Measurements from ENCODE around the gene GPR108. TPM values are rescaled to one million over a fixed set of nuclear protein-coding genes. Genes with fewer than 3 reads are reported as not detected.

Gene GPR108
- total RNA-seq, 1 donor from 2014 or later, result 41.6 TPM

- H3K4me2 ChIP-seq (ENCODE audit: low read length), result no peak overlapping the region
- FAIRE-seq (no peak), DNase-seq (ENCODE audit: low read depth) (no peak)
- H3K27me3 ChIP-seq (ENCODE audit: insufficient read depth, low read length), result peaks cover 6% of the 10 kb centered on the region
- H3K79me2 ChIP-seq (ENCODE audit: insufficient read depth, low read length), result no peaks in the 10 kb centered on the region
- no peak overlapping the region for H3K9ac ChIP-seq (ENCODE audit: low read length)
- peaks cover 14% of the 10 kb centered on the region for H3K9me3 Mint-ChIP-seq (ENCODE audit: unreplicated experiment)
- H3K9me3 ChIP-seq (ENCODE audit: insufficient read depth, low read depth, low read length), result no peaks in the 10 kb centered on the region
- no peaks in the 10 kb centered on the region for H3K36me3 ChIP-seq (ENCODE audit: insufficient read depth, low read length)
- no peaks in the 10 kb centered on the region for H3K4me1 ChIP-seq (ENCODE audit: insufficient read depth, low read length)
- peaks cover 2% of the 10 kb centered on the region for H3K36me3 Mint-ChIP-seq (ENCODE audit: low read depth, unreplicated experiment)
- H3K4me1 Mint-ChIP-seq (ENCODE audit: low read depth, unreplicated experiment), result no peaks in the 10 kb centered on the region
- H2AFZ ChIP-seq (ENCODE audit: low read depth, low read length), result no peak overlapping the region
- TF ChIP-seq EZH2 (IDR thresholded peaks at IDR 0.05; ENCODE audit: insufficient read depth, low read length) (no peak), CTCF (IDR thresholded peaks at IDR 0.05; ENCODE audit: insufficient read depth, low read depth, low read length) (no peak)
- no peaks in the 10 kb centered on the region for H4K20me1 ChIP-seq (ENCODE audit: insufficient read depth, low read length)
- H3K4me3 Mint-ChIP-seq (ENCODE audit: unreplicated experiment), result no peak overlapping the region
- peaks cover 19% of the 10 kb centered on the region for H3K27me3 Mint-ChIP-seq (ENCODE audit: low read depth, unreplicated experiment)
- no peak overlapping the region for H3K4me3 ChIP-seq (ENCODE audit: insufficient read depth, low read depth, low read length)
- no peak overlapping the region for H3K27ac ChIP-seq (ENCODE audit: low read depth, low read length)
- no peak overlapping the region for H3K27ac Mint-ChIP-seq (ENCODE audit: unreplicated experiment)
Measured at GRCh38 chr19:6708346-6708745, 29.0 kb downstream of the GPR108 start.

GRCh38 chr19:6707658-6708018 lies 29.7 kb downstream of the GPR108 start:
- no peaks in the 10 kb centered on the region for H3K4me1 ChIP-seq (ENCODE audit: insufficient read depth, low read length)
- no peak overlapping the region for H3K4me3 Mint-ChIP-seq (ENCODE audit: unreplicated experiment)
- peaks cover 2% of the 10 kb centered on the region for H3K36me3 Mint-ChIP-seq (ENCODE audit: low read depth, unreplicated experiment)
- H3K27ac Mint-ChIP-seq (ENCODE audit: unreplicated experiment), result no peak overlapping the region
- H3K4me1 Mint-ChIP-seq (ENCODE audit: low read depth, unreplicated experiment), result no peaks in the 10 kb centered on the region
- H3K27me3 Mint-ChIP-seq (ENCODE audit: low read depth, unreplicated experiment), result peaks cover 19% of the 10 kb centered on the region
- H3K9me3 ChIP-seq (ENCODE audit: insufficient read depth, low read depth, low read length), result no peaks in the 10 kb centered on the region
- H3K4me2 ChIP-seq (ENCODE audit: low read length), result no peak overlapping the region
- DNase-seq (ENCODE audit: low read depth) (no peak), FAIRE-seq (no peak)
- H3K4me3 ChIP-seq (ENCODE audit: insufficient read depth, low read depth, low read length), result no peak overlapping the region
- TF ChIP-seq CTCF (IDR thresholded peaks at IDR 0.05; ENCODE audit: insufficient read depth, low read depth, low read length) (no peak), EZH2 (IDR thresholded peaks at IDR 0.05; ENCODE audit: insufficient read depth, low read length) (no peak)
- peaks cover 6% of the 10 kb centered on the region for H3K27me3 ChIP-seq (ENCODE audit: insufficient read depth, low read length)
- no peak overlapping the region for H3K27ac ChIP-seq (ENCODE audit: low read depth, low read length)
- H2AFZ ChIP-seq (ENCODE audit: low read depth, low read length), result no peak overlapping the region
- H3K9me3 Mint-ChIP-seq (ENCODE audit: unreplicated experiment), result peaks cover 9% of the 10 kb centered on the region
- no peaks in the 10 kb centered on the region for H4K20me1 ChIP-seq (ENCODE audit: insufficient read depth, low read length)
- H3K79me2 ChIP-seq (ENCODE audit: insufficient read depth, low read length), result no peaks in the 10 kb centered on the region
- no peak overlapping the region for H3K9ac ChIP-seq (ENCODE audit: low read length)
- H3K36me3 ChIP-seq (ENCODE audit: insufficient read depth, low read length), result no peaks in the 10 kb centered on the region

- DNase-seq (ENCODE audit: low read depth), result no peak
- Histone ChIP-seq H3K4me2 (ENCODE audit: low read length) (no peak overlapping the region), H3K36me3 (ENCODE audit: insufficient read depth, low read length) (no peaks in the 10 kb centered on the region), H3K27me3 (ENCODE audit: insufficient read depth, low read length) (peaks cover 6% of the 10 kb centered on the region), H3K9me3 (ENCODE audit: insufficient read depth, low read depth, low read length) (no peaks in the 10 kb centered on the region), H3K9ac (ENCODE audit: low read length) (no peak overlapping the region), H3K79me2 (ENCODE audit: insufficient read depth, low read length) (no peaks in the 10 kb centered on the region), H3K4me1 (ENCODE audit: insufficient read depth, low read length) (no peaks in the 10 kb centered on the region), H4K20me1 (ENCODE audit: insufficient read depth, low read length) (no peaks in the 10 kb centered on the region), H3K4me3 (ENCODE audit: insufficient read depth, low read depth, low read length) (no peak overlapping the region), H2AFZ (ENCODE audit: low read depth, low read length) (no peak overlapping the region), H3K27ac (ENCODE audit: low read depth, low read length) (no peak overlapping the region)
- FAIRE-seq, result no peak
- Mint-ChIP-seq H3K36me3 (ENCODE audit: low read depth, unreplicated experiment) (peaks cover under 1% of the 10 kb centered on the region), H3K27me3 (ENCODE audit: low read depth, unreplicated experiment) (peaks cover 19% of the 10 kb centered on the region), H3K4me3 (ENCODE audit: unreplicated experiment) (no peak overlapping the region), H3K9me3 (ENCODE audit: unreplicated experiment) (peaks cover 5% of the 10 kb centered on the region), H3K4me1 (ENCODE audit: low read depth, unreplicated experiment) (no peaks in the 10 kb centered on the region), H3K27ac (ENCODE audit: unreplicated experiment) (no peak overlapping the region)
- TF ChIP-seq CTCF (IDR thresholded peaks at IDR 0.05; ENCODE audit: insufficient read depth, low read depth, low read length) (no peak), EZH2 (IDR thresholded peaks at IDR 0.05; ENCODE audit: insufficient read depth, low read length) (no peak)
Measured at GRCh38 chr19:6707011-6707657, 30.2 kb downstream of the GPR108 start.

Data from astrocyte (in vitro differentiated cells and primary cell).